GM19043 (cell line): Measurements from ENCODE around the gene RAB31.
"Not testable (repeated sequence)": the region's sequence is repeated elsewhere in the genome, so short reads cannot be mapped to it uniquely, and the experiment has no call there.

Experiments used
- ATAC-seq: cut with Tn5 transposase; IDR thresholded peaks from one replicate; pipeline ENCODE4 v1.9.1; 2021; ENCODE audit warnings: low read depth; ENCODE audit not compliant: unreplicated experiment

RAB31 gene

DNA sequence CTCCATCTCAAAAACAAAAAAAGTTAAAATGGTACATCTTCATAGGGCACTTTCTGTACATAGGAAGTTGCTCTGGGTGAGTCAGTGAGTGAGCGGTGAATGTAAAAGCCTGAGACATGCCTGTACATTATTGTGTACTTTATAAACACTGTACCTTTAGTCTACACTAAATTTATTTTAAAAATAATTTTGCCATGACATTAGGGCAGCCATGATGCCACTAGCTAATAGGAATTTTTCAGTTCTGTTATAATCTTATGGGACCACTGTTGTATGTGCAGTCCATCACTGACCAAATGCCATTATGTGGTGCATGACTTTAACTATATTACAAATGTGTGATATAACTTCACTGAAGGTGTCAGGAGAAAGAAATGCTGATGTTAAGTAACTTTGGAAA is 166.6 kb downstream of the RAB31 start:
- ATAC-seq, result no peak

DNA sequence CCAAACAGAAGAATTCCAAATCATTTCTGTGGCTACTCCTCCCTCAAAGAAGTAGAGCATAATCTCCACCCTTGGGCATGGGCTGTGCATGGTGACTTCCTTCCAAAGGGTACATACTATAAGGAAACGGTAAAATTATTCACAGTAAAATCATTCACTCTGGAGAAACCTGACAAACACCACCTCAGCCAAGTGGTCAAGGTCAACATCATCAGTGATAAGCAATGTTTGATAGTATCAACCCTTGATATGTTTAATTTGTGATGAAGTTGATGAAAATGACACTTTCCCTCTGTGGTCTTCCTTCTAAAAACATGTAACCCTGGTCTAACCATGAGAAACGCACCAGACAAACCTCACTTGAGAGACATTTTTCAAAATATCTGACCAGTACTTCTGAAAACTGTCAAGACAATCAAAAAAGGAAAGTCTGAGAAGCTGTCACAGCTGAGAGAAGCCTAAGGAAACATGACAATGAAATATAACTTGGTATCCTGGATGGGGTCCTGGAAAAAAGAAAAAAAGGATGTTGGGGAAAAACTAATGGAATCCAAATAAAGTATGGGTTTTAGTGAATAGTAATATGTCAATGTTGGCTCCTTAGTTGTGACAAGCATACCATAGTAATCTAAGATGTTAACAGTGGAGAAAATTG is 168.2 kb downstream of the RAB31 start:
- ATAC-seq, result no peak

DNA sequence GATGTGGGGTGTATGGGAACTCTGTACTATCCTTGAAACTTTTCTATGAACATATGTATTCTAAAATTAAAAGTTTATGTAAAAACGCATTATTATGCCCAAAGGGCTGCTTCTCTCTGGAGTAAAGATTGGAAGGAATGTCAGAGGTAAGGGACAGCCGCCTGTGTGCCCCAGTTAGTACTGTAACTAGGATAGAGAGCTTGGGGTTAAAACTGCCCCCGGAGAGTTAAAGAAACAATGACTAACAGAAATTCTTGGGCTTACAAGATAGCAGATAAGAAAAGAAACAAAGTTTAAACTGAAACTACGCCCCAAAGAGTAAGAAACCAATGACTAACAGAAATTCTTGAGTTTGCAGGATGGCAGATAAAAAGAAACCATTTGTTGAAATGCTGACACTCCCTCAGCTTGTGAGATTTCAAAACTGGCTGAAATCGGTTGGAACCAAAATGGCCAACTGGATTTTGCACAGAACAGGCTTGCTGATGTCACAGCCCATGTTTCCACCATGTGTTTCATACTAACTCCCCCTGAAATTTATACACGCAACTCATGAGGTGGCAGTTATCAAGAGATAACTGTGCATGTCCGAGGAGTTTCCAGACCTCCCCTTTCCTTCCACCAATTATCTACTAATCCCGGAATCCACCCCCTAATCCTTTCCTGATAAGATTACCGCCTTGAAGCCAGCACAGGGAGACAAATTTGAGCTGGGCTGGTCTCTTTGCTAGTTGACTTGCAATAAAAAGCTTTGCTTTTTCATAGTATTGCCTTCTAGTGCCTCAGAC is 169.0 kb downstream of the RAB31 start:
- no peak for ATAC-seq

DNA sequence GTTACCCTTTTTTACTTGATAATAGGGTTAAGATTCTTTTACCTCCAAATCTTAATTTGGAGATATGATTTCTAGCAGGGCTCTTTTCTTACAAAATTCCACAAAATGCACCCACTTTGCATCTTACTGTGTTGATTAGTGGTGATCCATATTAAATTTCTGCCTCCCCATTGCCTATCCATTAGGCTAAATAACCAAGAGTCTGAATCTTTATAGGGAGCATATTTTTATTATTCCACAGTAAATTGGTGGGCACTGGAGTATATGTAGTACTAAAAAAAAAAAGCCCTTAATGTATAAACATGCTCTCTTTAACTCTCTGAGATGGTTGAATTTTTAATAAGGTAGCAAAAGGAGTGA is 169.5 kb downstream of the RAB31 start:
- no peak for ATAC-seq

DNA sequence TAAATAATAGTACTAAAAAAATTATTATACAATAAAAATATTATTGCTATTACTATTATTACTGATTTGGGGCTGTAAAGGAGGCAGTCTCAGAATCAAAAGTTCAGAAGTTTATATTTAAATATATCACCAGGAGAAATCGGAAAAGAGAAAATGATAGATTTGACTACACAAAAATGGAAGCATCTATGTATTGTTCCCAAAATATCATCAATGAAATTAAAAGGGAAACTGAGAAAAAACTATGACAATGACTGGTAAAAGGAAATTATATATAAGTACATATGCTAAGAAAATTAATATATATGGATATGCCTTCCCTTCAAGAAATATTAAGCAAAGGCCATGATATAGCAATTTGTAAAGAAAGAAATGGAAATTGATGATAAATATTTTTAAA is 170.0 kb downstream of the RAB31 start:
- ATAC-seq, result no peak

DNA sequence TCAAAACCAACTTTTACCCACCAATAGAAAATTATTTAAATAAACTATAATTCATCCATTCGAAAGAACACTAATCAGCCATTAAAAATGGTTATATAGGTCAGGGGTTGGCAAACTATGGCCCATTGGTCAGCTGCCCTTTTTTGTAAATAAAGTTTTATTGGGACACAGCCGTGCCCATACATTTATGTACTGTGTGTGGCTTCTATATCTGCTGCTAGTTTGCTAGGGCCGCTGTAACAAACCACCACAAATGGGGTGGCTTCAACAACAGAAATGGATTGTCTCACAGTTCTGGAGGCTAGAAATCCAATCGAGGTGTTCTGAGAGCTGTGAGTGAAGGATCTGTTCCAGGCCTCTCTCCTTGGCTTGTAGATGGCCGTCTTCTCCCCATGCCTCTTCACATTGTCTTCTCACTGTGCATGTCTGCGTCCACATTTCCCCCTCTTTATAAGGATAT is 170.7 kb downstream of the RAB31 start:
- no peak for ATAC-seq

DNA sequence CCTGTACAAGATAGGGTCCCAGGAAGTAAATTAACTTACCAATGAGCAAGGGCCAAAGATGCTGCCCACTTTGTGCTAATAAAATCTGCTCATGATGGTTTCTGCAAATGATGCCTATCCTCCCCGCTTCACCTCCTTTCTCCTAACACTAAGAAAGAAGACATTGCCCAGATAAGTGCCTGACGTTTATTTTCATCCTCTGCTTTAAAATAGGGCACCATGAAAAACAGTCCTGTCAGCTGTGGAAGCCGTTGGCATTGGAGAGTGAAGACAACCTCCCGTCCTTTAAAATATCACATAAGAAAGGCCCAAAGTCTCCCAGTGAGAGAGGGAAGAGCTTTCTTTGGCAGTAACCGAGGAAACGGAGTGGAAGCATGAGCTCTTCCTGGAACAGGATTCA is 176.0 kb downstream of the RAB31 start:
- no peak for ATAC-seq

DNA sequence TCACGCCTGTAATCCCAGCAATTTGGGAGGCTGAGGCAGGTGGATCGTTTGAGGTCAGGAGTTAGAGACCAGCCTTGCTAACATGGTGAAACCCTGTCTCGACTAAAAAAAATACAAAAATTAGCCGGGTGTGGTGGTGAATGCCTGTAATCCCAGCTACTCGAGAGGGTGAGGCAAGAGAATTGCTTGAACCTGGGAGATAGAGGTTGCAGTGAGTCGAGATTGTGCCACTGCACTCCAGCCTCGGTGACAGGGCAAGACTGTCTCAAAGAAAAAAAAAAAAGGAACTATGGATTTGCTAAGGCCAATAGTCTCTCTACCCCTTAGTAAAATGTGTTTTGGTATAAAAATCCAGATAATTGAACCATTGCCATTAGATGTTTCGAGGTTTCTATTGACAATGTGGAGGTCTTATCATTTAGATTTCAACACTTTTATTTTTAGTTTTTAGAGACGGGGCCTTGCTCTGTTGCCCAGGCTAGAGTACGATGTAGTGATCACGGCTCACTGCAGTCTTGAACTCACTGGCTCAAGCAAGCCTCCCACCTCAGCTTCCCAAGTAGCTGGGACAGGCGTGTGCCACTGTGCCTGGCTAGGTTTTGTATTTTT is 176.5 kb downstream of the RAB31 start:
- ATAC-seq, result no peak

DNA sequence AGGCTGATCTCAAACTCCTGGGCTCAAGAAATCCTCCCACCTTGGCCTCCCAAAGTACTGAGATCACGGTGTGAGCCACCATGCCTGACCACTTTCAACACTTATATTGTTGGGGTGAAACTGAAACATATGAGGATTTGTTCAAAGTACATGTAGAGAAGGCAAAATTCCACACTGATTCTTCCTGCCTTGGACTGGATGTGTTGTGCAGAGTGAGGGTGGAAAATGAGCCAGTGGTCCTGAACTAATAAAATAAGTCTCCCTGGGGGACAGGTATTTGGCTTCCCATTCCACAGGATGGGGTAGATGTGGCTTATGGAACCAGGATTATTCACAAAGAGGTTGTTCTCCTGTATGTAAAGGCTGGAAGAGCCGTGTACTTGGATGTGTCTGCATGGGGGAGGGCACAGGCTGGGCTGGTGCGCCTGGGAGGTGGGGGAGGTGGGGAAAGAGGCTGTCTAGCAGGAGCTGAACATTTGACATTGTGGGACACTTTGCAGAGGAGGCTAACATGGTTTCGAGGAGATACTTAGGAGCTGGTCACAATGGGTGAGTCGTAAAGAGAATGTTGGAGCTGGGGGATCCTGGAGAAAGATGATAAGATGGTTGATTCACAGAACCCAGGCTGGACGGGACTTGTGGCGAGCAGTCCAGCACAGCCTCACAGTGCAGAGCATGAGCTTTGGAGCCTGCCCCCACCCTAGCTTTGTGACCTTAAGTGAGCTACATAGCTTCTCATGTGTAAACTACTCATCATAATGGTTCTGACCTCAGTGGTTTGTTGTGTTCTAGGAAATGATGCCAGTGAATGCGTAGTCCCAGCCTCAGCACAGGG is 177.3 kb downstream of the RAB31 start, which contains the start of gene TXNDC2:
TSS of gene TXNDC2 (plus strand) at position 804 of the 835 bp plus-strand sequence. CDS start 708 bp downstream, outside the sequence.
- ATAC-seq, result no peak

DNA sequence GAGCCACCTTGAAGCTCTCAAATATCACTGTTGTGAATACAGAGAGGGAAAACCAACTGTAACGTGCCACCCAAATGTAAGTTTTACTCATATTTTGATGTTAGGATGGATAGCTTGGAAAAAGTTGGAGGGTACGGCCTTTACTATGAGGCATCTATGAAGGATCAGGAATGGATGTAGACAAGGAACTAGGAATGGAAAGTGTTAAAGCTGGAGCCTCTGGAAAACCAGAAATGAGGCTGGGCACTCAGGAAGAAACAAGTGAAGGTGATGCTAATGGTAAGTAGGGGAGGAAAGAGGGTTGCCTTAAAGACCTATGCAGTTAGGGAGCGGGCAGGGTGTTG is 177.9 kb downstream of the RAB31 start:
- no peak for ATAC-seq

DNA sequence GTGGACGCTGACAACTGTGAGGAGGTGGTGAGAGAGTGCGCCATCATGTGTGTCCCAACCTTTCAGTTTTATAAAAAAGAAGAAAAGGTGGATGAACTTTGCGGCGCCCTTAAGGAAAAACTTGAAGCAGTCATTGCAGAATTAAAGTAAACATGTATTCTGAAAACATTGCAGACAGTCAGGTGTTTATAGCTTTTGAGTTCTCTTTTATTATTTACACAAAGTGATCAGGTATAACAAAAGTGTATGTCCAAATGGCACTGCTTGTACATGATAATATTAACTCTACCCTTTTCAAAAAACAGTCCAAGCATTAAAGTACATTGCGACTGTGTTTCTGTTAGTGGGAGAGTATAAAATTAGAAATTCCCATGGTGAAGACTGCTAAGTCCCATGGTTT is 179.9 kb downstream of the RAB31 start:
- no peak for ATAC-seq

DNA sequence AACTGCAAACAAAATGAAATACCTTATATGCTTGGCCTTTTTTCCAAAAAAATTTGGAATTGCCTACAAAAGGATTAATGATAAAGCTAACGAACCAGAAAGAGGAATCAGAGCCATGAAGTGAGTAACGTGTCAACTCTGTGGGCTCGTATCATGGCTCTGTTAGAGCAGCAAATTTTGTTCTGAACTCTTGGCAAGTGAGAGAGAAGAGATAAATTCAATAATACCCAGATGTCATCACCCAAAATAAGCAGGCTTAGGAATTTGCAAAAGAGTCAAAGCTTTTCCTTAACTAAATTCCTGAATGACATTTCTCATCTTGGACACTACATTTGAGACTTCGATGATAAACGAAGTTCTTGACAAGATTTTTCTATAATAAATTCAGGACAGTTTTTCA is 182.1 kb downstream of the RAB31 start:
- ATAC-seq, result no peak

DNA sequence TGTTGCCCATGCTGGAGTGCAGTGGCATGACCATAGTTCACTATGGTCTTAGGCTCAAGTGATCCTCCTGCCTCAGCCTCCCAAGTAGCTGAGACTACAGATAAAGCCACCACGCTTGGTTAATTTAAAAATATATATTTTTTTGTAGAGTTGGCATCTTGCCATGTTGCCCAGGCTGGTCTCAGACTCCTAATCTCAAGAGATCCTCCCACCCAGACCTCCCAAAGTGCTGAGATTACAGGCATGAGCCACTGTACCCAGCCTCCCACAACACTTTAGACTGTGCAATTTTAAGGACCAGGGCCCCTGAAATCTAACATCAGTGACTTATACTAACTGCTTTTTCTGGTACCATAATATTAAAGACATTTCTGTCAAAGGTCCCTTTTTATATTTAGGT is 182.9 kb downstream of the RAB31 start:
- ATAC-seq, result no peak

DNA sequence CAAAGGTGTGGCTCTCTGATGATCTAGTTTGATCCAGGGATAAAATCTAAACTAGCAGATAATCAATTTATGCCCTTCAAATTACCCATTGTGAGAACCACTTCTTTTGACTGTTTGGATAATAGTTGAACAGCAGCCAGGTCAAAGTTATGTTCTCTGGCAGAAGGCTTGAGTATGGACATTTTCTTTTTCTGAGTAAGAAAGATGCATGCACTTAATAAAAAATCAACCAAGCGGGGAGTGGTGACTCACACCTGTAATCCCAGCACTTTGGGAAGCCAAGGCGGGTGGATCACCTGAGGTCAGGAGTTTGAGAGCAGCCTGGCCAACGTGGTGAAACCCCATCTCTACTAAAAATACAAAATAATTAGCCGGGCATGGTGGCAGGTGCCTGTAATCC is 183.4 kb downstream of the RAB31 start:
- not testable (repeated sequence) for ATAC-seq

DNA sequence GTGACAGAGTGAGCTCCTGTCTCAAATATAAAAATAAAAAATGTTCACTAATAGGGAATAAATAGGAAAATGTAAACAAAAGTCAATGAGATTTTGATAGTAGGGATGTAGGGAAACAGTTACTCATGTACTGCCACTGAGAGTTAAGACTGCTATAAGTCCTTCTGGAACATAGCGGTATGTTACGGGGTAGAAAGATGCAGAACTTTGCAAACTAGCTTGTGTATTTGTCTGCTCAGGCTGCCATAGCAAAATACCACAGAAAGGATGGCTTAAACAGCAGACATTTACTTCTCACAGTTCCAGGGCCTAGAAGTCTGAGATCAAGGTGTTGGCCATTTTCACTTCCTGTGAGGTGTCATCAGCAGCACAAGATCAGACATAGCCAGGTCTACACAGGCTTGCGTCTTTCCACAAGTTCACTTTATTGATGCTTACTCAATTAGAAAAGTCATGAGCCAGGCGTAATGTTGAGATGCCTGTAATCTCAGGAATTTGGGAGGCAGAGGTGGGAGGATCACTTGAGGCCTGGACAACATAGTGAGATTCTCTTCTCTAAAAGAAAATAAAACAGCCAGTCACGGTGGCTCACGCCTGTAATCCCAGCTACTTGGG is 186.5 kb downstream of the RAB31 start:
- ATAC-seq, result no peak

DNA sequence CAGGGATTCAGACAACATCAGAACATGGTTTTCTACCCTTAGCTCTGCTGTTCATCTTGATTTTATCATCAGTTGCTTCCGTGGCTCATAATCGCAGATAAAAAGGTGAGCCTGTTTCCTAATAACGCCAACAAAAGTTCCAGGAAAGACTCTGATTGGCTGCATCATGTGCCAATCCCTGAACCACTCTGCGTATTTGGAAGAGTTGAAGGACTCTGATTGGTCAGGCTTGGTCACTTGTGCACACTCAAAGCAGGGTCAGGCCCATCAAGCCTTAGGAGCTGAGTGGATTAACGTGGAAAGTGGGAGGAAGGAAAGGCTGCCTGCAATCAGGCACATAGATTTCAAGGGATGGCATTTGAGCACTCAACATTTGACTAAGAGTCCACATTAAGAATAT is 189.0 kb downstream of the RAB31 start:
- no peak for ATAC-seq

DNA sequence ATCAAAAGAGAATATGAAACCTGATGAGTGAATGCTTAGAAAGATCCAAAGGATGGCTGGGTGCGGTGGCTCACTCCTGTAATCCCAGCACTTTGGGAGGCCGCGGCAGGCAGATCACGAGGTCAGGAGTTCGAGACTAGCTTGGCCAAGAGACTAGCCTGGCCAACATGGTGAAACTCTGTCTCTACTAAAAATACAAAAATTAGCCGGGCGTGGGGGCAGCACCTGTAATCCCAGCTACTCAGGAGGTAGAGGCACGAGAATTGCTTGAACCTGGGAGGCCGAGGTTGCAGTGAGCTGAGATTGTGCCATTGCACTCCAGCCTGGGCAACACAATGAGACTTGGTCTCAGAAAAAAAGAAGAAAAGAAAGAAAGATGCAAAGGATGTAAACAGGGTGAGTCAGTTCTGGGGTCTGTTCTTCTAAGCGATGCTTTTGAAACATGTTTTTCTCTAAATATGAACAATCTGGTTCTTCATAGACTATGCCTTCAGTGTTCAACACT is 189.7 kb downstream of the RAB31 start:
- ATAC-seq, result not testable (repeated sequence)

DNA sequence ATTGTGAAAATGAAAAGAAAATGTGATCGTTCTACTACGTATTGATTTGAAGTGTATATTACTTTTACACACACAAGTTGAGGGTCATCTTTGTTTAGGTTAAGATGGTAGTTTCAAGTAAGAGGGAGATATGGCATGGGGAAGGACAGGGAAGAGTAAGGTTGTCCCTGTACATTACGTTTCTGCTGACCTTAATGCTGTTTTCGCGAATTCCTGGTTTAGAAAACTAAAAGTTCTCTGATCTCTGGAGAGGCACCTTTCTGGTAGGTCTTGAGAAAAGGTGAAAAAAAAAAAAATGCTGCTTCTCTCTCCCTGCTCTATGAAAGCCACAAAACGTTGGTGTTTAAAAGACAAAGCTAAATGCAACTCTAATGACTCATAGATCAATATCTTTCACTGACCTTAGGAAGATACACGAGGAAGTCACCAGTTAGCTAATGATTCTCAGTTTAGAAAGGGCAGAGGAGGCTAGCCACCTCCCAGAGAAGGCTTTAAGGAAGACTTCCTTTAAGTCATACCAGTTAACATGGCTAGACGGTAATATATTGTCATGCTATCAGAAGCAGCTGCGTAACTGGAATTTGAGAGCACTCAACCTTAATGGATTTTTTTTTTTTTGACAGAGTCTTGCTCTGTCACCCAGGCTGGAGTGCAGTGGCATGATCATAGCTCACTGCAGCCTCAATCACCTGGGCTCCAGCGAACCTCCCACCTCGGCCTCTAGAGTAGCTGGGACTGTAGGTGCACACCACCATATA is 190.9 kb downstream of the RAB31 start:
- ATAC-seq, result no peak

DNA sequence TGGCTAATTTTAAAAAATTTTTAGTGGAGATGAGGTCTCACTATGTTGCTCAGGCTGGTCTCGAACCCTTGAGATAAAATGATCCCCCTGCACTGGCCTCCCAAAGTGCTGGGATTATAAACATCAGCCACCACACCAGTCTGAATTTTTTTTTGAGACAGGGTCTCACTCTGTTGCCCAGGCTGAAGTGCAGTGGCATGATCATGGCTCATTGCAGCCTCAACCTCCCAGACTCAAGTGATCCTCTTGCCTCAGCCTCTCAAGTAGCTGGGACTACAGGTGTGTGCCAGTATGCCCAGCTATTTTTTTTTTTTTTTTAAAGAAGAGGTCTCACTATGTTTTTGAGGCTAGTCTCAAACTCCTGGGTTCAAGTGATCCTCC is 191.4 kb downstream of the RAB31 start:
- not testable (repeated sequence) for ATAC-seq

DNA sequence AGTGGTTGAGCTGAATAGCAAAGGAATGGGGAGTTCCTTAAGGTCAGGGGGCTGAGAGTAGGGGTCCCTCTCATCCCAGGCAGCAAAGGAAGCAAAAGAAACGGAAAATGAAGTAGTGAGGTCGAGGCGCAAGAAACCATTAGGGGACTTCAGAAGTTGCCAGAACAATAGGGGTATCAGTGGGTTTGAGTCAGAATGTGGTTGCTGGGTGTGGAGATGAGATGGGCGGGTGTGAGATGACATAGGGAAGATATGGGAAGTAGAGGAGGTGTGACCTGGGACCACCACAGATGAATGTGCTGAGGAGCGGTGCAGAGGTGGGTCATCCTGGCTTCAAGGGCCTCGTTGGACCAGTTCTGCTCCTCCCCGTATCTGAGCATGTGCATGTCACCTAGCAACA is 192.6 kb downstream of the RAB31 start:
- no peak for ATAC-seq
